ENCODE data around the gene SLC22A2.
"Not testable (repeated sequence)": the region's sequence is repeated elsewhere in the genome, so short reads cannot be mapped to it uniquely, and the experiment has no call there.

The SLC22A2 gene

GRCh38 chr6:160240691-160241084, 17.9 kb downstream of the SLC22A2 start:
- no peak overlapping the region for H3K4me3 ChIP-seq (ENCODE audit: low read depth, low read length)
- no peaks in the 10 kb centered on the region for H3K9me3 ChIP-seq (ENCODE audit: control insufficient read depth, low read length)
- no peak overlapping the region for H2AFZ ChIP-seq
- no peaks in the 10 kb centered on the region for H3K27me3 ChIP-seq (ENCODE audit: control insufficient read depth, insufficient read depth, low read length)
- no peak for TF ChIP-seq CTCF (IDR thresholded peaks at IDR 0.05)
- H3K36me3 ChIP-seq (ENCODE audit: control insufficient read depth, insufficient read depth, low read length), result no peaks in the 10 kb centered on the region
- H3K79me2 ChIP-seq, result no peaks in the 10 kb centered on the region
- H3K27ac ChIP-seq, result no peak overlapping the region
- H3K9ac ChIP-seq, result no peak overlapping the region
- no peaks in the 10 kb centered on the region for H3K4me1 ChIP-seq
- no peak overlapping the region for H3K4me2 ChIP-seq (ENCODE audit: low read length)

GRCh38 chr6:160239929-160240690, 18.5 kb downstream of the SLC22A2 start:
- Histone ChIP-seq H3K4me3 (ENCODE audit: low read depth, low read length) (no peak overlapping the region), H2AFZ (no peak overlapping the region), H3K9me3 (ENCODE audit: control insufficient read depth, low read length) (no peaks in the 10 kb centered on the region), H3K4me2 (ENCODE audit: low read length) (no peak overlapping the region), H3K79me2 (no peaks in the 10 kb centered on the region), H3K27ac (no peak overlapping the region), H3K27me3 (ENCODE audit: control insufficient read depth, insufficient read depth, low read length) (no peaks in the 10 kb centered on the region), H3K9ac (no peak overlapping the region), H3K4me1 (no peaks in the 10 kb centered on the region), H3K36me3 (ENCODE audit: control insufficient read depth, insufficient read depth, low read length) (no peaks in the 10 kb centered on the region)
- no peak for TF ChIP-seq CTCF (IDR thresholded peaks at IDR 0.05)

- Histone ChIP-seq H2AFZ (no peak overlapping the region), H3K79me2 (no peaks in the 10 kb centered on the region), H3K27ac (no peak overlapping the region), H3K27me3 (ENCODE audit: control insufficient read depth, insufficient read depth, low read length) (no peaks in the 10 kb centered on the region), H3K36me3 (ENCODE audit: control insufficient read depth, insufficient read depth, low read length) (no peaks in the 10 kb centered on the region), H3K4me1 (no peaks in the 10 kb centered on the region), H3K4me3 (ENCODE audit: low read depth, low read length) (no peak overlapping the region), H3K4me2 (ENCODE audit: low read length) (no peak overlapping the region), H3K9me3 (ENCODE audit: control insufficient read depth, low read length) (no peaks in the 10 kb centered on the region), H3K9ac (no peak overlapping the region)
- no peak for TF ChIP-seq CTCF (IDR thresholded peaks at IDR 0.05)
Observed at GRCh38 chr6:160238761-160239751, 19.6 kb downstream of the SLC22A2 start.

- TF ChIP-seq CTCF (IDR thresholded peaks at IDR 0.05), result no peak
- no peak overlapping the region for H3K4me2 ChIP-seq (ENCODE audit: low read length)
- H3K27me3 ChIP-seq (ENCODE audit: control insufficient read depth, insufficient read depth, low read length), result no peaks in the 10 kb centered on the region
- H3K4me3 ChIP-seq (ENCODE audit: low read depth, low read length), result no peak overlapping the region
- no peak overlapping the region for H2AFZ ChIP-seq
- H3K9ac ChIP-seq, result no peak overlapping the region
- no peaks in the 10 kb centered on the region for H3K79me2 ChIP-seq
- H3K36me3 ChIP-seq (ENCODE audit: control insufficient read depth, insufficient read depth, low read length), result no peaks in the 10 kb centered on the region
- H3K4me1 ChIP-seq, result no peaks in the 10 kb centered on the region
- H3K9me3 ChIP-seq (ENCODE audit: control insufficient read depth, low read length), result no peaks in the 10 kb centered on the region
- no peak overlapping the region for H3K27ac ChIP-seq
Observed at GRCh38 chr6:160238278-160238711, 20.3 kb downstream of the SLC22A2 start.

GRCh38 chr6:160237597-160238275, 20.9 kb downstream of the SLC22A2 start:
- H3K27ac ChIP-seq, result not testable (repeated sequence)

GRCh38 chr6:160236235-160236872, 22.3 kb downstream of the SLC22A2 start:
- not testable (repeated sequence) for H3K4me2 ChIP-seq (ENCODE audit: low read length); H3K27ac ChIP-seq; H3K9me3 ChIP-seq (ENCODE audit: control insufficient read depth, low read length)

More at GRCh38 chr6:160237597-160238275, 20.9 kb downstream of the SLC22A2 start:
- H3K9me3 ChIP-seq (ENCODE audit: control insufficient read depth, low read length); H3K79me2 ChIP-seq; H2AFZ ChIP-seq; H3K9ac ChIP-seq; H3K36me3 ChIP-seq (ENCODE audit: control insufficient read depth, insufficient read depth, low read length); H3K27me3 ChIP-seq (ENCODE audit: control insufficient read depth, insufficient read depth, low read length); H3K4me3 ChIP-seq (ENCODE audit: low read depth, low read length); H3K4me2 ChIP-seq (ENCODE audit: low read length); H3K4me1 ChIP-seq: not testable (repeated sequence)

More at GRCh38 chr6:160236235-160236872, 22.3 kb downstream of the SLC22A2 start:
- not testable (repeated sequence) for H3K9ac ChIP-seq; H3K36me3 ChIP-seq (ENCODE audit: control insufficient read depth, insufficient read depth, low read length); H3K4me1 ChIP-seq; H3K4me3 ChIP-seq (ENCODE audit: low read depth, low read length); H3K79me2 ChIP-seq; H3K27me3 ChIP-seq (ENCODE audit: control insufficient read depth, insufficient read depth, low read length); H2AFZ ChIP-seq

Data from parathyroid adenoma (tissue), 2 donors.